Measurements from ENCODE around the gene PHF21B.

PHF21B gene

GRCh38 chr22:44890416-44891292 lies 119.2 kb downstream of the PHF21B start:
- no peak for DNase-seq

DNA sequence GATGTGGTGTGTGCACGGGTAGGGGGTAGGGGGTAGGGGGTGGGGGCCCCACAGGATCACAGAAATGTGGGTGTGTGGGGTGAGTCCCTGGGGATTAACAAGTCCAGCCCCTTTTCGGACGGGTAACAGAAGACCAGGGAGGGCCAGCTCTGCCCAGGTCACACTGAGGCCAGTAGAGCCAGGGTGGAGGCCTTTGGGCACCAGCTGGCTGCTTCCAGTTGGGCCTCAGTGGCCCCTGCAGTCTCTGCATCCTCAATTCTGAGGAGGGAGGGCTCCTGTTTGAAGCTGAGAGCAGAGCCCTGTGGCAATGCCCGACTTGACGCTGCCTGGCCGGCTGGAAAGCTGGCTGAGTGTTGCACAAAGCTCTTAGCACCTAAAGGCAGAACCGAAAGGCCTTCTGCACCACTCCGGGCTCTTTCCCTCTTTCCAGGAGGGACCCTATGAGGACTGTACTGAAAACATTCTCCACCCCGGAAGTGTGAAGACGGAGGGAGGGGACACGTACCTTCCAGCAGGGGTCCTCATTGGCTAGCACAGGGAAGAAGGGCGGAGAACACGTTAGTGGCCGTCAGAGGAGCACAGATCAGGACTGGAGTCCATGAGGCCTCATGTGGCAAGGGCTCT lies 120.4 kb downstream of the PHF21B start:
- DNase-seq, result no peak

DNA sequence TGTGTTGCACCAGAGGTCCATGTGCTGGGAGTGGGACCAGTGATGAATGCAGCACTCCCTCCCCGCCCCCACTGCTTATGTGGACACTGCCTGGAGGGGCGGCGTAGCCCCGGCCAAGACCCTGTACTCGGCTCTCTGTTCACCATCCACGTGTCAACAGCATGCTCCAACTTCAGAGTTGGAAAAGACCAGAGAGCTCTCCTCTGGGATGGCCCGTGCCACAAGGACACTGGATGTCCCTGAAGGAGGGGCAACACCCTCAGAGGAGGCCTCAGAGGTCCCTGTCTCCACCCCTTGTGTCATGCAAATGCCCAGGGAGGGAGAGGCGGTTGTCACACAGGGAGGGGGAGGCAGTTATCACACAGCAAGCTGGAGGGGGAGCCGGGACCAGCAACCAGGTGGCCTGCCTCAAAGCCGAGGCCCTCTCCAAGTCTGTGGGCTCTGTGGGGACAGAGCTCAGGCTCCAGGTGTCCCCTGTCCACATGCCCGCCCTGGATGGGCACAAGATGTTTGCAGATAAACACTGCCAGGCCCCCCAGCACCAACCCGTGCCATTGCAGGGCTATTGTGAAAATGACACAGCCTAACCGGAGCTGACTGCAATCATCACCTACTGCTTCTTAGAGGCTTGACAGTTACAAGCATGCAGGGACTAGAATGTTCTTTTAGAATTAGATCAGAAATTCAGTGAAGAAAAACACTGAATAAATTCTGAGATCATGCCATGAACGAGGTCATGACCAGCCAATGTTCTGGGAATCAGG lies 121.1 kb downstream of the PHF21B start:
- DNase-seq, result no peak

- DNase-seq, result no peak
Measured at GRCh38 chr22:44887941-44888366, 121.9 kb downstream of the PHF21B start.

DNA sequence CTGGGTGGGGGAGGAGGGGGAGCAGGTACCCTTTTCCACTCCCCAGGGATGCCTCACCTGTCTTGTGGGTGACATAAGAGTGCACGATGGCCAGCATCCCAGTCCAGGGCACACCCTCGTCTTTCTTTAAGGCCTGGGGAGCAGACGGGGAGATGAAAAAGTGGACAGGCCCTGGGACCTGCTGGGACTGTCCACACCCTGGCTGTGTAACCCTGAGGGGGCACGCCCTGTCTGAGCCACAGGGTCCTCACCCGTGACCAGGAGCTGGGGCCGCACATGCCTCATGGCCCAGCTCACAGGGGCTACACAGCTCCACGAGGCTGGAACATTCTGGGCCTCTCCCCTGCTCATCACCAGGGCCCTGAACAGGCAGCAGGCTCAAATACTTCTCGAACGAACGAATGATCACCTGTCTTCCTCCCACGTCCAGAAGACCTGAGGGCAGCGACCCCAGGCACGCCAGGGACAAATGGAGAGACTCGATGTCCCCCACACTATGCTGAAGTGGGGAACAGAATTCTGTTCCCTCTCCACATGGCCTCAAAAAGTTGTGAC lies 123.9 kb downstream of the PHF21B start:
- no peak for DNase-seq

DNA sequence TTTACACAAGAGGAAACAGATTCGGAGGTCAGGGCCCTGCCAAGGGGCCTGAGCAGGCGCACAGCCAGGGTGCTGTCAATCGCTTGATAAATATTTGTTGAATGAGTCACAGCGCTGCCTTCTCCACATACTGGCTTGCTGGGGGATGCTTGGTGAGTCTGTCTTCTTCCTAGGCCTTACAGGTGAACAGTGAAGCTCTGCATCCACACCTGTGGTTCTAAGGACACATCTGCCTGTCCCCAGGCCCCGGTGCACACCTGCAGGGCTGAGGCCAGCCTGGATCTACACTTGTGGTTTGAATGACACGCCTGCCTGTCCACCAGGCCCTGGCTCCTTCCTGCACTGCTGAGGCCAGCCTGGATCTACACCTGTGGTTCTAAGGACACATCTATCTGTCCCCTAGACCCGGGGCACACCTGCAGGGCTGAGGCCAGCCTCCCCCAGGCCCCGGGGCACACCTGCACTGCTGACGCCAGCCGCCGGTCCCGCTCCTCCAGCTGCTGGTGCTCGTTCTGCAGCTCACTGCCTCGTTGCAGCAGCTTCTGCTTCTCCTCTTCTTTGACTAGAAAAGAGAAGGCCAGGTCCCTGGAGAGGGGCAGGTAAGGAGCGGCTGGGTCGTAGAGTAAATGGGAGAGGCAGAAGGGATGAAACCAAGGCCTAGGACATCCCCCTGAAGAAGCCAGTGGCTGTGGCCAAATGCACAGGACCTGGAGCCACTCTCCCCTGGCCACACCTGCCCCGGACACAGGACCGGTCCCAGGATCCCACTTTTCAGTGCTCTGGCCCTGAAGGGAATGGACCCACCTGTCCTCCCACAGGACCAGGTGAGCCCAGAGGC lies 124.6 kb downstream of the PHF21B start:
- peak; percentile 71 for DNase-seq

DNA sequence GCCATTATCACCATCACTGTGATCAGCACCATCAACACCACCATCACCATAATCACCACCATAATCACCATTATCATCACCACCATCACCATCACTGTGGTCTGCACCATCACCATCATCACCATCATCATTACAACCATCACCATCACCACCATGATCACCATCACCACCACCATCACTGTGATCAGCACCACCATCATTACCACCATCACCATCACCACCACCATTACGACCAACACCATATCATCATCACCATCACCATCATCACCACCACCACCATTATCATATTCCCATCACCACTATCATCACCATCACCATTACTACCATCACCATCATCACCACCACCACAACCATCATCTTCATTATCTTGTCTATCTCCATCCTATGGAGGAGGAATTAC lies 125.2 kb downstream of the PHF21B start:
- no peak for DNase-seq

DNA sequence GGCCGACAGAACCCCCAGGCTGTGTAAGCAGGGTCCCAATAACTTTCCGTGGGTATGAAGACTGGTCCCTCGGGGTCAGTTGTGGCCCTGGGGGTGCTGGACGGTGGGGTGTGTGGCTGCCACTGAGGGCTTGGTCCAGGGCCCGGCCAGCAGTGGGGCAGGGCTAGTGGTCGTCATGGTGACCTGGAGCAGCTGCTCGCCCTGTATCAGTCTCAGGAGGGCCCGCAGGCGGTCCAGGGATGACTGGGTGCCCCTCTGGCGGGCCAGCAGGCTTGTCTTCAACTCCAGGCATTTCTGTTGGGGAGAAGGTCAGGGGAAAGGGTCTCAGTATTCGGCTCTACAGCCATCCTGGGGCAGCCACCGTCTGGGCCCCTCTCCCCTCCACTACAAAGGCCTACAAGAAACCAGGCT lies 126.8 kb downstream of the PHF21B start:
- DNase-seq, result no peak

DNA sequence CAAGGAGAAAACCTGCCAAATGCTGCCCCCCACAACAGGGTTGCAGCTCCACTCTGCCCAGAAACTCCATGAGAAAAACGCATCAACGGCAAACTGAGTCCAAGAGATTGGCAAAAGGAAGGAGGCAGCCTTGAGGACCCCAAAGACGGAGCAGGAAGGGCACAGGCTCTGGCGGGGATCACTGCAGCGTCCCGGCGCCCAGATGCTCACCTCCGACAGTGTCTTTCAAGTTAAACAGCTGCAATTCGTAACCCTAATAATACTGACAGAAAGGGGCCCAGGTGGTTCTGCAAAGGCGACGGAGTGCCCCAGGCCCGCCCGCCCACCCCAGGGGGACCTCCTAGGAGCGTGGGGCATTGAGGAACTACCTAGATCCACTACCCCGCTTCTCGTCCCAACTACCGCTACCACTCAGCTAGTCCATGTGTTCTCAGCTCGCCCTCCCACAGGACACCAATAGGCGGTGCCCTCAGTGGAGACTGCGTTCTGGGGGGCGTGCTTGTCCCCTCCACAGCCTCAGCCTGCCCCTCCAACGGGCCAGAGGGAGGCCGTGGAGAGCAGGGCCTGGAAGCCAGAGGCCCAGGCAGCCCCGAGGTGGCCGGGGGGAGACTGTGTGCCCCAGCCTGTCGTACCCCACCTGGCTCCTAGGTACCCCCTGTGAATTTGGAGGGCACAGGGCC lies 127.4 kb downstream of the PHF21B start:
- DNase-seq, result no peak

DNA sequence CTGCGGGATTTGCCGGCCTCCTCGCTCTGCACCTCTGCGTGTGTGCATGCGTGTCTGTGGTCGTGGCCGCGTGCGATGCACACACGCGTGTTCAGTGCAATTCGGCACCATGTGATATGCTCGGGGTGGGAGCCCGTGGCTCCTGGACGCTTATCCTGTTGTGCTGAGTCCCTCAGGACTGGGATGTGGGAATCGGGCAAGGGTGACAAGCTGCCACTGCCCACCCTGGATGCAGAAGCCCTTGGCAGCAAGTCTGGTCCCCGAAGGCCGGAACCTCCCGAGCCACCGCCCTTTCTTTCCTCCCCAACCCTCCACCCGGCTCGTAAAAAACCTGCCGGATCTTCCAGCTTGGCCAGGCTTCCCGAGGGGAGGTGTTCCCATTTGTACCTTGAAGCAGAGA lies 128.2 kb downstream of the PHF21B start:
- no peak for DNase-seq

DNA sequence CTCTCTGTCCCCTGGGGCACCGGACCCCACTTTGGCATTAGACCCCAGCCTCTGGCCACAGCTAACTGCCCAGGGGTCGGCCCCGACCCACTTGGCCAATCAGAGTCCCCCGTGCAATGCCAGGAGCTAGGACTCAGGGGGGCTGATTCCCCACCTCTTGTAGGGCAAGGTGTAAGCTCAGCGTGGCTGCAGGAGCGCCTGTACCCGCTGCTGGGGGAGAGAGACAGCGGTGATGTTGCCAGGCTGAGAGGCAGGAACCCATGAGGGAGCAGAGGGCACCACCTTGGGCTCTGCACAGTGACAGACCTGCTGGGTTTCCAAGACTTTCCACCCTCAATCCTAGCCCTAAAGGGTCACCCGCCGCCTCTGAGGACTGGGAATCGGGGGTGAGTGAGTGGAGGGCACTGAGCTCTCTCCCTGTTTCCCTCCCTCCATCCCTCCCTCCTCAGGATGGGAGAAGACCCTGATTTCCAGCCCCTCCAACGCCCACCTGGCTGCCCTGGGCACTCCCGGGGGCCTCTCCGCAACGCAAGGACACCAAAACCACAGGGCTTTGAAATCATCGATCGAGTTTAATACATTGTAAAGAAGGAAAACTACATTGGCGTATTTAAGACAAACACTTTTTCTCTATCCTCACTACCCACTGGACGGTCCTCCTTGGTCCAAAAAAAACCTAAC lies 129.1 kb downstream of the PHF21B start:
- no peak for DNase-seq

- DNase-seq, result no peak
Measured at GRCh38 chr22:44879301-44879680, 130.5 kb downstream of the PHF21B start.

DNA sequence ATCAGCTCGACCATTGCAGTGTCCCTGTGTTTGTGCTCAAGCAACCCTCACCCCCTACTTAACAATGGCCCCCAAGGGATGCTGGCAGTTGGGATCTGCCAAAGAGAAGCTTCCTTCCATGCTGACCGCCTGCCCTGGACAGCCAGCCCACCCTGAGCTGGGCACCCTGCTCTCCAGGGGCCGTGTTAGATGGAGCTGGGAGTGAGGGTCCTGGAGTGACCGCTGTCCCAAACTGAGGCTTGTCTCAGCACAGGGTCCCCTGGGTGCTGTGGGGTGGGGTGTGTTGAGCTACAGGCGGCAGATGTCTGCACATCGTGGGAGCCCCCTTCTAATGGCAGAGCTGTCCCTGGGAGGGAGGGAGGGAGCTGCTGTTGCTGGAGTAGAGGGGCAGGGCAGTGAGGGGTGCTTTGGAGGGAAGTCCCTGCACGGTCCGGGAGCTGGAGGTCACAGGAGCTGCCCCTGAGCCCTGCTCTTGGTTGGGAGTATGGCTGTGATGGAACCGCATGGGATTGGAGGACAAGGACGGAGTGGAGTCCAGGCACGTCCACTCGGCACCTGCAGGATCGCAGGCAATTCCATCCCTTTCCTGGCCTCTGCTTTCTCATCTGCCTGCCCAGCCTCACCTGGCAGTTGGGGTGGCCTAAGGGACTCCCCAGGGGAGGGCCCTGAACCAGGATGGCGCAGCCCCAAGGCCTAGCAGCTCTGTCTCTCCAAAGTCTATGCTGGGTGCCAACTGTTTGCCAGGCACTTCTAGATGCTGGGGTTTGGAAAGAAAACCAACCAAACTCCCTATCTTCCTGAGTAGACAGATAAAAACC lies 131.1 kb downstream of the PHF21B start:
- no peak for DNase-seq

GRCh38 chr22:44876921-44877320 lies 132.9 kb downstream of the PHF21B start:
- no peak for DNase-seq

GRCh38 chr22:44871782-44872181 lies 138.0 kb downstream of the PHF21B start:
- DNase-seq, result no peak

GRCh38 chr22:44870021-44870420 lies 139.8 kb downstream of the PHF21B start:
- peak; percentile 14 for DNase-seq

DNA sequence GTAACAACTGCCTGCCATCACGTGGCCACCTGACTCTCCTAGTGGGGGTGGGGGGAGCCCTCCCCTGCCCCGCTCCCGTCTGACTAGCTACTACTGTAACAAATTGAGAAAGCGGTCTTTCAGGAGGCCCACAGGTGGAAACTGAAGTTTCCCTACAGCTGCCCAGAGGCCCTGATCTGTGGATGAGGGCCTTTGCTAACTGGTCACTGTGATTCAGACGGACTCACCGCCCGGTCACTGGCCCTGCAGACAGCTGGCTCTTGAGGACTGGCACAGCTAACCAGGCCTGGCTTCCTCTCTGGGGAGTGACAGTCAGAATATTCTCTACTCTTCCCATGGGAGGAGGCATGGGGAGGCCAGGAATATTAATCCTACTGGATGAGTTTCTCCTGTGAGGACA lies 140.6 kb downstream of the PHF21B start:
- DNase-seq, result no peak

DNA sequence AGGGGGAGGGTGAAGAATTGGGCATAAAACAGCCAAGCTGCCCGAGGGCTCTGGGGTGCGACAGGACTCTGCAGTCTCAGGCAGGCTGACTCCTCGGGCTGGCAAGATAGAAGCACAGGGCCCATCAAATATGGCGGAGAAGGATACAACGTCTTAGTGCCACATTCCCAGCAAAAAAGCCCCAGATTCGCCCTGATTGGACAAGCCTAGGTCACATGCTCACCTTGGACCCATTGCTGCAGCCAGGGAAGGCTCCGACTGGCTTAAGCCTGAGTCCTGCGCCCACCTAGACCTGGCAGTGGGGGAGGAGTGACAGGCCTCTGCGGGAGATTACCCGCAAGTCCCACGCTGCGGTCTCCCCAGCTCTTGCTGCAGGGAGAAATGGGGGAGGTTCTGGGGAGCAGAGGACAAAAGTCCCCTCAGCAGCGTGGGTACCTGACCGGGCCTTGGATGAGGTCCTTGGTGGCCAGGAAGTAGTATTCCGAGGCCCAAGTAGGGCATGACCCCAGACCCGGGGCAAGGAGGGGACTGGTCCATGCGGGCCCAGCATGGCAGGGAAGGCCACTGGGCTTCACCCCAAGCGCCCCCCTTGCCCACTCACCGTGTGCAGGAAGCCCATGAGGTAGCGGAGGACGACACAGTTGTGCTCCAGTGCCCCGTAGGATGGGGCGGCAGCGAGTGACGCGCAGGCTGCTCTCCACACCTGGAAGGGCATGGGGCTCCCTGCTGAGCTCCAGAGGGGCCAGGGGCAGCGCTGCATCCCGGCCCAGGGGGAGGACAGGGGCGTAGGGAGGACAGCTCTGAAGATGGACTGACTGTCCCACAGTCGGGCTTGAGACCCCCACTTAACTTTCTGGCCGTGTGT lies 144.4 kb downstream of the PHF21B start:
- DNase-seq, result no peak

All from NCI-H510A (cell line).